Gastroesophageal sphincter (tissue), 3 donors: Measurements from ENCODE around the gene CTCFL.

Experiments used
- CTCF ChIP-seq, 4 experiments: fragments of 200-600 bp in 2 of 4; fragments of 450-650 bp in 2 of 4; sonication (generic) in 1 of 4; IDR thresholded peaks; one replicate each; pipeline ENCODE4 v1.5.1; 2017 to 2019; ENCODE audit warnings: antibody characterized with exemption in 4 of 4, mild to moderate bottlenecking in 2 of 4, moderate library complexity in 2 of 4
- POLR2A ChIP-seq, 2 donors: fragments of 450-650 bp; IDR thresholded peaks; one replicate each; pipeline ENCODE4 v1.6.1; 2017; ENCODE audit warnings: antibody characterized with exemption in 2 of 2, mild to moderate bottlenecking in 2 of 2, moderate library complexity in 1 of 2
- POLR2AphosphoS5 ChIP-seq: sonication (generic); formaldehyde crosslinking; IDR thresholded peaks from one replicate; pipeline ENCODE4 v1.6.1; 2017; ENCODE audit warnings: antibody characterized with exemption

GRCh38 chr20:57464642-57465211 is 60.2 kb downstream of the CTCFL start:
- TF ChIP-seq CTCF (IDR thresholded peaks at IDR 0.05) (peak in 3 of 4 experiments; percentile 35 to 42 (median 40)), POLR2AphosphoS5 (no peak), POLR2A (IDR thresholded peaks at IDR 0.05) (no peak)
